ENCODE results near the gene DPM1. TPM values are rescaled to one million over a fixed set of nuclear protein-coding genes. Genes with fewer than 3 reads are reported as not detected.

The DPM1 gene
- total RNA-seq, 1 donor from 2014 or later = 37.5 TPM

DNA sequence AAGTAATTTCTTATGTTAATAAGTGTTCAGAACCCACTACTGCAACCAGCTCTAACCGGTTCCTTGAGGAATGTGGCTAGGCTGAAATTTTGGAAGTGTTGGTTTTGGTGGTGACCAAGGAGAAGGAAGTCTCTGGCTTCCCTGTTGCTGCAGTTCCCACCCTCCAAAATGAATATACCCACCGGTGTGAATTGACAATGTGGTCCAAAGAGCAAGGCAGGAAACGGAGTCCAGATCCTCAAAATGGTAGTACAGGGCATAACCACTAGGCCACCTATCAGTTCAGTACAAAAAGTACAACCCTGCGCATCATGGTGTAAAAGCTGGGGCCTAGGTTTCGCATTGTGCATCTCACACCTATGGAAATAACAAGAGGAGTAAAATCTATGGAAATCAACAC is 29.9 kb downstream of the DPM1 start:
- Histone ChIP-seq H3K27ac (peak overlapping the region; percentile 72 to 75), H3K9me3 (no peaks in the 10 kb centered on the region)
- DNase-seq (ENCODE audit: low spot score in 2 of 2) = no peak

DNA sequence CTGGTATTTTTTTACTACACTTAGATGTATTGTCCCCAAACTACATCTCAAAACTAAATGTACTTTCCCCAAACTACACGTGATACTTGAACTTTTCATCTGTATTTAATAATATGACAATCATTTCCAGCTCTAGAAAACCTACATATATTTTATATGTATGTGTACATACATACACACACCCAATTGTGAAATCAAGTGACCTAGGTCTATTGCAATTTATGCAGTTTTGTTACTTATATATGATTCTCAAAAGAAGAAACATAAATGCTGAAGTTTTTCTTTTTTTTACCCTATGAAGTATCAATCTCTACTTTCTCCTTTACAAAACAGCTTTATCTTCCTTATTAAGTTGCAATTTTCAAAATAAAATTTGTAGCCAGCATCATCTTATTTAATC is 31.8 kb downstream of the DPM1 start:
- Histone ChIP-seq H3K4me1 (peaks cover 0 to 22% of the 10 kb centered on the region in 2 donors), H3K9me3 (no peaks in the 10 kb centered on the region), H3K36me3 (no peaks in the 10 kb centered on the region), H3K27ac (no peak overlapping the region), H3K27me3 (no peaks in the 10 kb centered on the region), H3K4me3 (no peak overlapping the region)
- TF ChIP-seq, protein P1, sequence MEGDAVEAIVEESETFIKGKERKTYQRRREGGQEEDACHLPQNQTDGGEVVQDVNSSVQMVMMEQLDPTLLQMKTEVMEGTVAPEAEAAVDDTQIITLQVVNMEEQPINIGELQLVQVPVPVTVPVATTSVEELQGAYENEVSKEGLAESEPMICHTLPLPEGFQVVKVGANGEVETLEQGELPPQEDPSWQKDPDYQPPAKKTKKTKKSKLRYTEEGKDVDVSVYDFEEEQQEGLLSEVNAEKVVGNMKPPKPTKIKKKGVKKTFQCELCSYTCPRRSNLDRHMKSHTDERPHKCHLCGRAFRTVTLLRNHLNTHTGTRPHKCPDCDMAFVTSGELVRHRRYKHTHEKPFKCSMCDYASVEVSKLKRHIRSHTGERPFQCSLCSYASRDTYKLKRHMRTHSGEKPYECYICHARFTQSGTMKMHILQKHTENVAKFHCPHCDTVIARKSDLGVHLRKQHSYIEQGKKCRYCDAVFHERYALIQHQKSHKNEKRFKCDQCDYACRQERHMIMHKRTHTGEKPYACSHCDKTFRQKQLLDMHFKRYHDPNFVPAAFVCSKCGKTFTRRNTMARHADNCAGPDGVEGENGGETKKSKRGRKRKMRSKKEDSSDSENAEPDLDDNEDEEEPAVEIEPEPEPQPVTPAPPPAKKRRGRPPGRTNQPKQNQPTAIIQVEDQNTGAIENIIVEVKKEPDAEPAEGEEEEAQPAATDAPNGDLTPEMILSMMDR (IDR thresholded peaks at IDR 0.05) = no peak
- DNase-seq (ENCODE audit: low spot score in 2 of 2) = no peak
- intact Hi-C loops (cut with DNase I) = no loop called here

More for the DNA sequence above, 29.9 kb downstream of the DPM1 start:
- intact Hi-C loops (cut with DNase I) = no loop called here
- H3K36me3 ChIP-seq = peaks cover under 1 to 2% of the 10 kb centered on the region in 2 donors
- peak overlapping the region in 1 of 2 donors; percentile 98 for H3K4me3 ChIP-seq
- H3K27me3 ChIP-seq = no peaks in the 10 kb centered on the region
- TF ChIP-seq, protein P1 (IDR thresholded peaks at IDR 0.05) = no peak
- peaks cover 0 to 19% of the 10 kb centered on the region in 2 donors for H3K4me1 ChIP-seq

DNA sequence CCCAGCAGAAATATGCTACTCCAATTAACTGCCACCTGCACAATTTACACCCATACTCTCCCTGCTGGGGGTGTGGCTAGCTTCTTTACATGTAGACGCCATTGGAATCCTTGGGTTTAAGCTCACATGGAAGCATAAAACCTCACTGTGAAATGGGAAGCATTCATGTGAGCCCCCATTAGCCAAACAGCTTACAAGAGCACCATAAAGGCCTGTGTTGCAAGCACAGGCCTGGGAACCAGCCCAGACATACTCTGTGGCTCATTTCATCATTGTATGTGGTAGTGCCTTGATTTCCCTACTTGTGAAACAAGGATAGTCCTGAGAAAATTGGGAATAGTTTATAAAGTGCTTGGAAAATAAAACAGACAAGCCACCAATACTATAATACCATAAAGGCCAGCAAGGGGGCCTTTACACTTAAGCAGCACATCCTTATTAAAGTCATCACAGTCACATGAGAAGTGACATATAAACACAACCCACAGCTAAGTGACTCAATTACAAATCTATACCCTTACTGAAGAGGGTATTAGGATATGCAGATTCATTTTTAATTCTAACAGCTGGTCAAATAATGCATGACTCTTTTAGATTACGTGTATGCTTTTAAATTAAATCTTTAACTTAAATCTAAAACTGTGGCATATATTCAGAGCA is 33.9 kb downstream of the DPM1 start:
- Histone ChIP-seq H3K27ac (no peak overlapping the region), H3K9me3 (no peaks in the 10 kb centered on the region), H3K4me3 (no peak overlapping the region), H3K36me3 (peaks cover 0 to 4% of the 10 kb centered on the region in 2 donors), H3K4me1 (peaks cover 0 to 37% of the 10 kb centered on the region in 2 donors), H3K27me3 (no peaks in the 10 kb centered on the region)
- DNase-seq (ENCODE audit: low spot score in 2 of 2) = no peak
- TF ChIP-seq, protein P1 (IDR thresholded peaks at IDR 0.05) = no peak
- intact Hi-C loops (cut with DNase I) = no loop called here

DNA sequence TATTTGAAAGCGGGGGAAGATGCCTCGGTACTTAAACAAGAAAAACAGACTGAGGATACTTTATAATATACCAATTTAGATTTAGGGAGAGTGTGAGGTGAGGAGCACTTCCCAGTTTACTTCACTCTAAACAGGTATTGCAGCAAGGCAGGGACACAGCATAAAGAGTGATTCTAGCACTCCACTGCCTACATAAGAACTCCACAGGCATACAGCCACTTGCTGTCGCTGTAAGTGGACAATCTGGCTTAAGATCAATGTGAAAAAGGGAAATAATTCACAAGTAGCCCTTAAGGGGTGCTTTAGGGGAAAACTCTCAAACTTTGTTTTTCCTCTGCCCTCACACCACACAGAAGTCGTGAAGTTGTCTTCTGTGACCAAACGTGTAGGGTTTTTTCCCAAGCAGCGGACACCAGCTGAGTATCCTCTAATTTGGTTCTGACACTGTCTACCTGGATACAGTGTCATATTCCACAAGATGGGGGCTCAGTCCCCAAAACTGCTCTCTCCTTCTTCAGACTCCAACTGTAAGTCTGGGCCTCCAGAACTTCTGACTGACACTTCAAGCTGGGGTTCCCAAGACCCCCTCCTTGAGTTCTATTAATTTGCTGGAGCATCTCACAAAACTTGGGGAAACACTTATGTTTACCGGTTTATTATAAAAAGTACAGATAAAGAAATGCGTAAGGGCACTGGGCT is 36.4 kb downstream of the DPM1 start:
- peak overlapping the region in 1 of 2 donors; percentile 28 for H3K27ac ChIP-seq

DNA sequence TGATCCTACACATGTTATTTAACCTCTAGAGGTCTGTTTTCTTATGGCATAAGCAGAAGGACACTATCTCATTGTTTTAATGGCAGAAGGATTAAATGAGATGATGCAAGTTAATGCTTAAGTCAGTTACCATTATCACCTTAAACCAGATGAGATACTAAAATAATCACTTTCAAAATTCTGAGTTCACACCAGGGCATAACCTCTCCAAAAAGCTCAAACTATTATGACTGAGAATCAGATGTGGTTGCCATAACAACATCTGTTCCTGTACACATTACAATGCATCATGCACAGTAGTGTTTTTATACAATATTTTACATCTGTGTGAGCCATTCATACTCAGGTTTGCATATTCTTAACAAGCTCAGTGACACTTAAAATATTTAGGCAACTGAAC is 37.3 kb downstream of the DPM1 start:
- no peak for DNase-seq (ENCODE audit: low spot score in 2 of 2)
- intact Hi-C loops (cut with DNase I) = no loop called here
- TF ChIP-seq, protein P1 (IDR thresholded peaks at IDR 0.05) = no peak
- H3K4me1 ChIP-seq = peaks cover 0 to 60% of the 10 kb centered on the region in 2 donors
- no peaks in the 10 kb centered on the region for H3K27me3 ChIP-seq
- peaks cover 0 to 4% of the 10 kb centered on the region in 2 donors for H3K36me3 ChIP-seq
- no peak overlapping the region for H3K27ac ChIP-seq
- H3K4me3 ChIP-seq = no peak overlapping the region
- no peaks in the 10 kb centered on the region for H3K9me3 ChIP-seq

More for the DNA sequence above, 36.4 kb downstream of the DPM1 start:
- H3K36me3 ChIP-seq = peaks cover 0 to 4% of the 10 kb centered on the region in 2 donors
- H3K27me3 ChIP-seq = no peaks in the 10 kb centered on the region
- TF ChIP-seq, protein P1 (IDR thresholded peaks at IDR 0.05) = no peak
- intact Hi-C loops (cut with DNase I) = no loop called here
- no peak for DNase-seq (ENCODE audit: low spot score in 2 of 2)
- peaks cover 0 to 55% of the 10 kb centered on the region in 2 donors for H3K4me1 ChIP-seq
- H3K4me3 ChIP-seq = no peak overlapping the region
- no peaks in the 10 kb centered on the region for H3K9me3 ChIP-seq

Measured in ascending aorta (tissue), 2 donors.